ENCODE data around the gene USO1. TPM values are rescaled to one million over a fixed set of nuclear protein-coding genes. Genes with fewer than 3 reads are reported as not detected.
"Not testable (repeated sequence)": the region's sequence is repeated elsewhere in the genome, so short reads cannot be mapped to it uniquely, and the experiment has no call there.

The USO1 gene, protein sequence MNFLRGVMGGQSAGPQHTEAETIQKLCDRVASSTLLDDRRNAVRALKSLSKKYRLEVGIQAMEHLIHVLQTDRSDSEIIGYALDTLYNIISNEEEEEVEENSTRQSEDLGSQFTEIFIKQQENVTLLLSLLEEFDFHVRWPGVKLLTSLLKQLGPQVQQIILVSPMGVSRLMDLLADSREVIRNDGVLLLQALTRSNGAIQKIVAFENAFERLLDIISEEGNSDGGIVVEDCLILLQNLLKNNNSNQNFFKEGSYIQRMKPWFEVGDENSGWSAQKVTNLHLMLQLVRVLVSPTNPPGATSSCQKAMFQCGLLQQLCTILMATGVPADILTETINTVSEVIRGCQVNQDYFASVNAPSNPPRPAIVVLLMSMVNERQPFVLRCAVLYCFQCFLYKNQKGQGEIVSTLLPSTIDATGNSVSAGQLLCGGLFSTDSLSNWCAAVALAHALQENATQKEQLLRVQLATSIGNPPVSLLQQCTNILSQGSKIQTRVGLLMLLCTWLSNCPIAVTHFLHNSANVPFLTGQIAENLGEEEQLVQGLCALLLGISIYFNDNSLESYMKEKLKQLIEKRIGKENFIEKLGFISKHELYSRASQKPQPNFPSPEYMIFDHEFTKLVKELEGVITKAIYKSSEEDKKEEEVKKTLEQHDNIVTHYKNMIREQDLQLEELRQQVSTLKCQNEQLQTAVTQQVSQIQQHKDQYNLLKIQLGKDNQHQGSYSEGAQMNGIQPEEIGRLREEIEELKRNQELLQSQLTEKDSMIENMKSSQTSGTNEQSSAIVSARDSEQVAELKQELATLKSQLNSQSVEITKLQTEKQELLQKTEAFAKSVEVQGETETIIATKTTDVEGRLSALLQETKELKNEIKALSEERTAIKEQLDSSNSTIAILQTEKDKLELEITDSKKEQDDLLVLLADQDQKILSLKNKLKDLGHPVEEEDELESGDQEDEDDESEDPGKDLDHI
- total RNA-seq (2014; rRNA removed; shearing (Covaris generic)): 41.4 and 65.0 TPM in 2 replicates

DNA sequence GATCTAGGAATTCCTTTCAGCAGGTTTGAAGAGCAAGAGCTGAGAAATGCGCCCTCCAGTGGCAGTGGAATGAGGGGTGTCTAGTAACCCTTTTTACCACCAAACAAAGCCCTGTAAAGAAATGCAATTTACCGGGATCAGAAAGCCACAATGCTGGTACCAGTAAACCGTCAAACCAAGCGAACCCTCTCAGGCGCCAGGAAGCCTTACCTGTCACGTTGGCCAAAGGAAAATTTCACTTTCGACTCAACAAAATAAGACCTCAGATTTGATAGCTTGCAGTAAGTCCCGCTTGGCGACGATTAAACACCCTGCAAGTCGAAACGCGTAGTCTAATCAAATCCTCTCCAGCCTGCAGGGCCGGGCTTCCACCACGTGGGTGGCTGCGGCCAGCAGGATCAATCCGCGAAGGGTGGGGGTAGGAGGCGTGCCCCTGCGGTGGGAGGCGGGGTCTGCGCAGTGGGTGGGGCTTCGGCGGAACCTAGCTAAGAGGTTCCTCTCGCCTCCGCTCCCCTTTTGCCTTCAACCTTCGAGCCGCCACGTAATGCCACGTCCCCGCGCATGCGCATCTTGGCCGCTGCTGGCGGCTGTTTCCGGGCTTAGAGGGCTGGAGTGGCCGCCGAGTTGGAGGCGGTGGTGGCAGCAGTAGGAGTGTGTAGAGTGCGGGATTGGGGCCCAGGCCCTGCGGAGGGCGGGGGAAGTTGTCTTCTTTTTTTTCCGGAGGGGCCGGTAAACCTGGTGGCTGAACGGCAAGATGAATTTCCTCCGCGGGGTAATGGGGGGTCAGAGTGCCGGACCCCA, at the start of gene USO1:
TSS of gene USO1 (plus strand) at position 512 of the 801 bp plus-strand sequence. CDS start at position 755, 243 bp downstream.
- DNase-seq (ENCODE audit: low spot score): peak; percentile 99
- in situ Hi-C loops (cut with HindIII; ENCODE audit: low sequenced_read_pairs): no loop called here

- in situ Hi-C loops (cut with HindIII; ENCODE audit: low sequenced_read_pairs): no loop called here
- DNase-seq (ENCODE audit: low spot score): no peak
Observed at GRCh38 chr4:75675004-75675531, 49.3 kb upstream of the USO1 start.

GRCh38 chr4:75678473-75678872, 45.9 kb upstream of the USO1 start:
- in situ Hi-C loops (cut with HindIII; ENCODE audit: low sequenced_read_pairs): no loop called here
- DNase-seq (ENCODE audit: low spot score): no peak

DNA sequence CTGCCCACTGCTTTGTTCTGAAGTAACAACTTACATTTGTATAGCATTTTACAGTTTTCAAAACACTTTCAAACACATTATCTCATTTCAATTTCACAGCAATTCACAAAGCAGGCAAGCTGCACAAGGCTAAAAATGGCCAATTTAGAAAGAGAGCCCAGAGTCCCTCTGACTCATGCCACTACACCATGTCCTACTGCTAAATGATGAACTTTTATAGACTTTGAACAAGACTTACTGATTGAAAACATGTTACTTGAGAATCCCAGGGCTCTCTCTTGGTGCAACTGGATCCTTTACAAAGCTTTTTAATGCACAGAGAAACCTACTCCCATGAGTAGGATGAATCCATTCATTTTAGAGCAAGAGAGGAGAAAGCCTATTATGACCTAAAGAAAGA, 45.4 kb upstream of the USO1 start:
- in situ Hi-C loops (cut with HindIII; ENCODE audit: low sequenced_read_pairs): no loop called here

GRCh38 chr4:75679876-75680575, 44.4 kb upstream of the USO1 start:
- in situ Hi-C loops (cut with HindIII; ENCODE audit: low sequenced_read_pairs): no loop called here
- no peak for DNase-seq (ENCODE audit: low spot score)

More for the DNA sequence above, 45.4 kb upstream of the USO1 start:
- DNase-seq (ENCODE audit: low spot score): no peak

DNA sequence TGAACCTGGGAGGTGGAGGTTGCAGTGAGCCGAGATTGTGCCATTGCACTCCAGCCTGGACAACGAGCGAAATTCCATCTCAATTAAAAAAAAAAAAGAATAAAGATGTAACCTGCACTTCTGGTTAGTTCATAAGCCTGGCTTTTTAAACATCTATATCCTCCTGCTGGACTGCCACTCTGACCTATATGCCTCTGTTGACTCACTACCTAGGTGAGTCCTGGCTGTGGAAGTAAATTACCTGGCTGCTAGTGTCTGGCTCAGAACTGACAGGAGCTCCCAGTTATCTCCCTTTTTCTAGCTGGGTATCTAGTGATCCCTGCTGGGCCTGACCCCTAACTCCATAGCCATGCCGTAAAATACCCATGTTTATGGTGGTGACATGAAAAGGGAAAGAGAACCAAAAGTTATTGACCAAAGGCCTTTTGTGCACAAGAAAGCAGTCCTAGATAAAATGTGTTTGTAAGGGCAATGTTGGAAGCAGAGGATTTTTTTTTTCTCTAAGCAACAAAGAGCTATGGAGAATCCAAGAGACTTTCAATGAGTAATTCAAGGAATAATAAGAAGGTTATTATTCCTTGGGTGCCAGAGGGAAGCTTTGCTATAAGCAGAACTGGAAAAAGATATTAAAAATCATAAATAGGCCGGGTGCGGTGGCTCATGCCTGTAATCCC, 40.8 kb upstream of the USO1 start:
- in situ Hi-C loops (cut with HindIII; ENCODE audit: low sequenced_read_pairs): no loop called here
- DNase-seq (ENCODE audit: low spot score): no peak

DNA sequence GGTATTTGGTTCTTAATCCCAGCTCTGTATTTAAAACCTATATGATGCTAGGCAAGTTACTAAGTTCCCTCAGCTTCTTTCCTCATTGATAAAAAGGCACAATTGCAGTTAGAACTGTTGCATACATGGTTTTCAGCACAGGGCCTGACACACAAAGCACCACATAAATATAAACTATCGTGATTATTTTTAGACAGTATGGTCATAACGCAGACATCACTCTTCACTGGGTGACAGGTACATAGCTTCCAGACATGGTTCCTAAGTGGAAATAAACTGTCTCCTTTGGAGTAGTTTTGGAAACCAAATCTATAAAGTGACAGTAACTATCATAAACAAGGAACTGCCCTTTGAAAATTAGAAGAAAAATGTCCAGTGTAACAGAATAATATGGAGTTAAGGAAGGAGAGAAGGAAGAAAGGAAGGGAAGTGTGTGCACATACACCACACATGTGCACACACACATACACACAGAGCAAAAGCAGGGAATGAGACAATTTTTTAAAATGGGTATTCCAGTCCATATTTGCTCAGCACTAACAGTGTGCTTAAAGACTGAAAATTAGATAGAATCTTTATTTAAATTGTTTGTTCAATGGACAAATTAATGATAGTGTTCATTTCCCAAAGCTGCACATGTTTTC, 38.7 kb upstream of the USO1 start:
- DNase-seq (ENCODE audit: low spot score): no peak
- in situ Hi-C loops (cut with HindIII; ENCODE audit: low sequenced_read_pairs): no loop called here

- in situ Hi-C loops (cut with HindIII; ENCODE audit: low sequenced_read_pairs): no loop called here
- DNase-seq (ENCODE audit: low spot score): no peak
Observed at GRCh38 chr4:75686346-75686745, 38.0 kb upstream of the USO1 start.

DNA sequence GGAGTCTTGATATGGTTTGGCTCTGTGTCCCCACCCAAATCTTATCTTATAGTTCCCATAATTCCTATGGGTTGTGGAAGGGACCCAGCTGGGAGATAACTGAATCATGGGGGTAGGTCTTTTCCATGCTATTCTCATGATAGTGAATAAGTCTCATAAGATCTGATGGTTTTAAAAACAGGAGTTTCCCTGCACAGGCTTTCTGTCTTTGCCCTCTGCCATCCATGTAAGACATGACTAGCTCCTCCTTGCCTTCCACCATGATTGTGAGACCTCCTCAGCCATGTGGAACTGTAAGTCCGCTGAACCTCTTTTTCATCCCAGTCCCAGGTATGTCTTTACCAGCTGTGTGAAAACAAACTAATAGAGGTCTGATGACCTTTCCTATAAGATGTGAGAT, 37.3 kb upstream of the USO1 start:
- in situ Hi-C loops (cut with HindIII; ENCODE audit: low sequenced_read_pairs); DNase-seq (ENCODE audit: low spot score): not testable (repeated sequence)

DNA sequence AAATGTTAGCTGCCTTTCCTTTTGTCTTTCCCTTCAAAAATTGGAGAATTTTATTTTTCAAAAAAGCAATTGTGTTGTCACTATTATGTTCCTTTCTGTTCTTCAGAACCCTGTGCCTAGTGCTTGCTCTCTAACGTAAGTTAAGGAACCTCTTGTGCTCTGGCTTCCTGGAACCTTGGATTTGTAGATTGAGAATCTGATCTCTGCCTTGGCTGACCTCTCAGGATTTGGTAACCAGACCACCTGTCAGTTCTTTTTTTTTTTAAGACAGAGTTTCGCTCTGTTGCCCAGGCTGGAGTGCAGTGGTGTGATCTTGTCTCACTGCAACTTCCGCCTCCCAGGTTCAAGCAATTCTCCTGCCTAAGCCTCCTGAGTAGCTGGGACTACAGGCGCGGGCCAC, 32.3 kb upstream of the USO1 start:
- DNase-seq (ENCODE audit: low spot score); in situ Hi-C loops (cut with HindIII; ENCODE audit: low sequenced_read_pairs): not testable (repeated sequence)

DNA sequence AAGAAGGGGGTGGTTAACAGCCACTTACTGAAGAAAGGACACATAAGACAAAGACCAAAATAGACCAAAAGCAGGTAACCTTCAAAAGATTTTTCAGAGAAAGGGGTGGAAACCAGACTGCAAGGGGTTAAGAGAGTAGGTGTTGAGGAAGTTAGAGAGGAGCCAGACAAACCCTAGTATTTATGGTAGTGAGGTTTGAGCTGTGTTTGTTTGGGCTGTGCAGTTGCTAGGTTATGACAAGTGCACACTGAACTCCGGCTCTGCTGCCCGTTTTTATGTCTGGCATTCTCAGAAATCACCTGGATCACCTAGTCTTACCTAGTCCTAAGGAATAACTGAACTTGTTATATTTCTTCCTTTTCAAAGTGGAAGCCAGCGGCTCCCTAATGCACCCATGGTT, 28.3 kb upstream of the USO1 start:
- DNase-seq (ENCODE audit: low spot score): no peak
- in situ Hi-C loops (cut with HindIII; ENCODE audit: low sequenced_read_pairs): no loop called here

- no peak for DNase-seq (ENCODE audit: low spot score)
- in situ Hi-C loops (cut with HindIII; ENCODE audit: low sequenced_read_pairs): no loop called here
Observed at GRCh38 chr4:75696581-75696980, 27.8 kb upstream of the USO1 start.

GRCh38 chr4:75698162-75698962, 26.0 kb upstream of the USO1 start:
- in situ Hi-C loops (cut with HindIII; ENCODE audit: low sequenced_read_pairs): no loop called here

DNA sequence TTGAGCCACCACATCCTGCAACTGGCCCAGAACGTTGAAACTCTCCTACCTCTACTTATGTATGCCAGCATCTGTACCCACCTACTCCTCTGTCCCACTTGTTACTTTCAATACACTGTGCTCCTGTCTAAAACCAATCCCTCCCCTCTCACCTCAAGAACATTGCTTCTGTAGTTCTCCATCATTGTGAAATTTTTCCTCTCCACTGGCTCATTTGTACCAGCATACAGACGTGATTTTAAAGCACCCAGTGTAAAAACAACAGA, 25.5 kb upstream of the USO1 start:
- DNase-seq (ENCODE audit: low spot score): no peak
- in situ Hi-C loops (cut with HindIII; ENCODE audit: low sequenced_read_pairs): no loop called here

More at GRCh38 chr4:75698162-75698962, 26.0 kb upstream of the USO1 start:
- no peak for DNase-seq (ENCODE audit: low spot score)

- in situ Hi-C loops (cut with HindIII; ENCODE audit: low sequenced_read_pairs): no loop called here
- no peak for DNase-seq (ENCODE audit: low spot score)
Observed at GRCh38 chr4:75699299-75699698, 25.1 kb upstream of the USO1 start.

- no peak for DNase-seq (ENCODE audit: low spot score)
- in situ Hi-C loops (cut with HindIII; ENCODE audit: low sequenced_read_pairs): no loop called here
Observed at GRCh38 chr4:75702919-75703411, 21.4 kb upstream of the USO1 start.

Data from G401 (cell line).